Hepatocyte (in vitro differentiated cells): ENCODE results near the gene PDLIM7.

ENCODE experiments used
- EZH2 ChIP-seq: fragments of 200-600 bp; sonication (generic); IDR thresholded peaks from 2 replicates; pipeline ENCODE4 v1.6.1; 2016; ENCODE audit warnings: antibody characterized with exemption, mild to moderate bottlenecking, borderline replicate concordance
- TF ChIP-seq, protein P1 (sequence below): fragments of 200-600 bp; sonication (generic); IDR thresholded peaks from 2 replicates; pipeline ENCODE4 v1.5.1; 2016; ENCODE audit warnings: antibody characterized with exemption, mild to moderate bottlenecking; ENCODE audit not compliant: poor library complexity

DNA sequence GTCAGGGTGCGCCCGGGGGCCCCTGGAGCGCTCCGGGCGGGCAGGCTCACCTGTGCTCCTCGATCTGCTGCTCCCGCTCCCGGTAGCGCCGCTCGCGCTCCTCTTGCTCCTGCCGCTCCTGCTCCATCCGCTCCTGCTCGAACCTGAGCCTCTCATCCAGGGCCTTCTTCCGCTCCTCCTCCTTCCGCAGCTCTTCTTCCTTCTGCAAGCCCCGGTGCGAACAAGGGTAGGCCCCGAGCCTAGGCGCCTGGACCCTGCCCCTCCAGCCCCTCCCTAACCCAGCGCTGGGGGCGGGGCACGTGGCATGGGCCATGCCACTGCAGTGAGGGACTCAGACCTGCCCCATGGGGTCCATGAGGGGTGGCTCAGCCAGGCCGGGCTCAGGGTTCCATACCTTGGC is 30.5 kb downstream of the PDLIM7 start:
- TF ChIP-seq EZH2 = no peak
- TF ChIP-seq, protein P1, sequence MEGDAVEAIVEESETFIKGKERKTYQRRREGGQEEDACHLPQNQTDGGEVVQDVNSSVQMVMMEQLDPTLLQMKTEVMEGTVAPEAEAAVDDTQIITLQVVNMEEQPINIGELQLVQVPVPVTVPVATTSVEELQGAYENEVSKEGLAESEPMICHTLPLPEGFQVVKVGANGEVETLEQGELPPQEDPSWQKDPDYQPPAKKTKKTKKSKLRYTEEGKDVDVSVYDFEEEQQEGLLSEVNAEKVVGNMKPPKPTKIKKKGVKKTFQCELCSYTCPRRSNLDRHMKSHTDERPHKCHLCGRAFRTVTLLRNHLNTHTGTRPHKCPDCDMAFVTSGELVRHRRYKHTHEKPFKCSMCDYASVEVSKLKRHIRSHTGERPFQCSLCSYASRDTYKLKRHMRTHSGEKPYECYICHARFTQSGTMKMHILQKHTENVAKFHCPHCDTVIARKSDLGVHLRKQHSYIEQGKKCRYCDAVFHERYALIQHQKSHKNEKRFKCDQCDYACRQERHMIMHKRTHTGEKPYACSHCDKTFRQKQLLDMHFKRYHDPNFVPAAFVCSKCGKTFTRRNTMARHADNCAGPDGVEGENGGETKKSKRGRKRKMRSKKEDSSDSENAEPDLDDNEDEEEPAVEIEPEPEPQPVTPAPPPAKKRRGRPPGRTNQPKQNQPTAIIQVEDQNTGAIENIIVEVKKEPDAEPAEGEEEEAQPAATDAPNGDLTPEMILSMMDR = no peak
